ENCODE results near the gene ALDH1A3.

Gene ALDH1A3

GRCh38 chr15:100863075-100863795 lies 16.4 kb upstream of the ALDH1A3 start:
- no peak for DNase-seq (ENCODE audit: low read depth in 1 of 2, low spot score in 1 of 2)
- TF ChIP-seq JUND (IDR thresholded peaks at IDR 0.05; ENCODE audit: low read depth): no peak
- in situ Hi-C loops (cut with HindIII; ENCODE audit: low pct_unique_long_range_greater_than_20kb, low sequenced_read_pairs): no loop called here

- DNase-seq (ENCODE audit: low read depth in 1 of 2, low spot score in 1 of 2): no peak
- no peak for TF ChIP-seq JUND (IDR thresholded peaks at IDR 0.05; ENCODE audit: low read depth)
- in situ Hi-C loops (cut with HindIII; ENCODE audit: low pct_unique_long_range_greater_than_20kb, low sequenced_read_pairs): no loop called here
These were observed 15.8 kb upstream of the ALDH1A3 start for GRCh38 chr15:100863796-100864267.

DNA sequence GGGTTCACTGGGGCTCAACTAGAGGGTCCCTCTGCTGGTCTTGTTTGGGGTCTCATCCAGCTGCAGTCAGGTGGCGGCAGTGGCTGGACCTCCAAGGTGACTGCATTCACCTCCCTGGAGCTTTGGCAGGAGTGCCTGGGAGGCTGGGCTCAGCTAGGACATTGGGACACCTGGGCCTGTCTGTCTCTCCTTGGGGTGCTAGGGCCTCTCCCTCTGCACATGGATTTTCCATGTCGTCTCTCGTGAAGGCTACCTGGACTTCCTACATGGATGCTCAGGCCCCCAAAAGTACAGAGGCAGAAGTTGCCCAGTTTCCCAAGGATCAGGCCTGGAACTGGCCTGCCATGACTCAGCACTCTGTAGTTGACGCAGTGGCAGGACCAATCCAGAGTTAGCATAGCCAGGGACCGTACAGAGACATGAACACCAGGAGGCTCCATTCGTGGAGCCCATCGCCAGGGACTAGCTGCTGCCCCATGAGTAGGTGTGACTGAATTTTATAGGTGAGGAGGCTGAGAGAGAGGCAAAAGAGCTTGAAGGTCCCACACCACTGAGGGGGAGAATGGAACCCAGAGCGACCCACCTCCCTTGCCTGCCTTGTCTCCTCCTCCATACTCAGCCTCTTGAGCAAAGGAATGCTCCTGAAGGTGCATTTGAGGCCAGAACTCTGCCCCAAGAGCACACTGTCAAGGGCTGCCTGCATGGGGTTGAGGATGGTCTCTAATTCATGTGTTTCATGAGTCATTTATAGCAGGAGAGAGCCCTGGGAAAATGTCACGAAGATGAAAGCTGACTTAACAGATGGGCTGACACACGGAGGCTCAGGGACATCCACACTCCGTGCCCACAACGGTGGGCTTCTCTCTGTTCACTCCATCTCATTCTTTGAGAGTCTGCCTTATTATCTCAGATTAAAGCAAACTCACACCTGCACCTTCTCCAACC lies 13.0 kb upstream of the ALDH1A3 start:
- DNase-seq (ENCODE audit: low read depth in 1 of 2, low spot score in 1 of 2): no peak
- TF ChIP-seq JUND (IDR thresholded peaks at IDR 0.05; ENCODE audit: low read depth): no peak
- in situ Hi-C loops (cut with HindIII; ENCODE audit: low pct_unique_long_range_greater_than_20kb, low sequenced_read_pairs): no loop called here

DNA sequence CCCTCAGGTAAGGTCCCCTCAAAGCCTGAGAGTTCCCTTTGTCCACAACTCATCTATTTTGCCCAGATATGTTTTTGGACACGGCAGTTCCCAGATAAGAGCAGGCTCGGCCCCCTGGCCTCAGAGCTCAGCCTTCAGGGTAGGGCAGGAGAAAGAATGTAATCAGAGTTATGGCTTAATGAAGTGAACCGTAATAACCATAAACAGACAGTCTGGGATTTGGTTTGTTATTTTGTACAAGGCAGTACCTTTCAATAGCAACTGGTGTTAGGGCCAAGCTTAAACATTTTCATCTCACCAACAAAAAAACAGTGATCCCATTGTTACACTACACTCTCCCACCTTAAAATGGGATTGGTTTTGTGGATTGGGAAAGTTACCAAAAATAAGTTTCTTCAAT lies 12.2 kb upstream of the ALDH1A3 start:
- no peak for TF ChIP-seq JUND (IDR thresholded peaks at IDR 0.05; ENCODE audit: low read depth)
- in situ Hi-C loops (cut with HindIII; ENCODE audit: low pct_unique_long_range_greater_than_20kb, low sequenced_read_pairs): no loop called here

GRCh38 chr15:100869151-100869999 lies 10.3 kb upstream of the ALDH1A3 start:
- peak in 1 of 2 experiments; percentile 66 for DNase-seq (ENCODE audit: low read depth in 1 of 2, low spot score in 1 of 2)

More for the DNA sequence above, 12.2 kb upstream of the ALDH1A3 start:
- no peak for DNase-seq (ENCODE audit: low read depth in 1 of 2, low spot score in 1 of 2)

DNA sequence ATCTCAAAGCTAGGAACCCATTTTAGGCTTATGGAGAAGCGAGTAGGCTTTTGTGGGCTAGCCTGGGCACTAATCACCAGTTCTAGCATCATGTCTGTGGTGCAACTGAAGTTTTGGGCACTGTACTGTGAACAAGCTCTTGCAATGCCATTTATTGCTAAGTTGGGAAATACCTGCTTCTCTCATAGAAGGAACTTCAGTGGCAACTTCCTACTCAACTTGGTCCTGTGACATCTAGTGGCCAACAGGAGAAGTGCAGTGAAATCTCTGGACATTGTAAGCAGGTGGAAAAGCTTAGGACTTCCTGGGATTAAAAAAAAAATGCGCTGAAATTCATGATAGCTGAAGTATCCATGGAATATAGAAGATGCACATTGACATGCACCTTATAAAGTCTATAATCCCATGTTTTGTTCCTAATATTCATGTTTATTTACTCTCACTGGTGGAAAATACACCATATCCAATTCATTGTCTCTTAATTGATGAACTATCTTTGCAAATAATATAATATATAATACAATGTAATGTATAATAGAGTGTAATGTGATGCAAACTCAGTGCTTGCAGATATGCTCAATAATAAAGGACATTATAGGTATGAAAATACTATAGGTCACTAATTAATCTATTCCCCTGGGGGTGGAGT lies 6.5 kb upstream of the ALDH1A3 start:
- no peak for TF ChIP-seq JUND (IDR thresholded peaks at IDR 0.05; ENCODE audit: low read depth)
- DNase-seq (ENCODE audit: low read depth in 1 of 2, low spot score in 1 of 2): peak; percentile 69 to 89
- in situ Hi-C loops (cut with HindIII; ENCODE audit: low pct_unique_long_range_greater_than_20kb, low sequenced_read_pairs): no loop called here

More at GRCh38 chr15:100869151-100869999, 10.3 kb upstream of the ALDH1A3 start:
- TF ChIP-seq JUND (IDR thresholded peaks at IDR 0.05; ENCODE audit: low read depth): no peak
- in situ Hi-C loops (cut with HindIII; ENCODE audit: low pct_unique_long_range_greater_than_20kb, low sequenced_read_pairs): no loop called here

DNA sequence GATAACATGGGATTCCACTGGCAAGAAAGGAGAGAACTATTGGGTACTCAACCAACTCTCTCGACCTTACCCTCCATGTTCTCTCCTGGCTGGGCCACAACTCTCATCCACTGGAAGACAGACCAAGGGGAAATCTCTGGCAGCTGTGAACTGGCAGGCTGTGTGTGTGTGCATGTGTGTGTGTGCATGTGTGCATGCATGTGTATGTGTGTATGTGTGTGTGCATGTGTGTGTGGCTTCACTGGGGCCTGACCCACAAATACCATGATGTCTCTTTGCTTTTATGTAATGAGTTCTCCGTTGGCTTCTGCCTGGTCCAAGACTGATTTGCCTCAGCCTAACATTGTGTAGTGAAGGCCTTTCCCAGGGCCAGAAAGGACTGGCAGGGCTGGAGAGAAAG lies 4.1 kb upstream of the ALDH1A3 start:
- DNase-seq (ENCODE audit: low read depth in 1 of 2, low spot score in 1 of 2): no peak
- in situ Hi-C loops (cut with HindIII; ENCODE audit: low pct_unique_long_range_greater_than_20kb, low sequenced_read_pairs): no loop called here
- TF ChIP-seq JUND (IDR thresholded peaks at IDR 0.05; ENCODE audit: low read depth): no peak

DNA sequence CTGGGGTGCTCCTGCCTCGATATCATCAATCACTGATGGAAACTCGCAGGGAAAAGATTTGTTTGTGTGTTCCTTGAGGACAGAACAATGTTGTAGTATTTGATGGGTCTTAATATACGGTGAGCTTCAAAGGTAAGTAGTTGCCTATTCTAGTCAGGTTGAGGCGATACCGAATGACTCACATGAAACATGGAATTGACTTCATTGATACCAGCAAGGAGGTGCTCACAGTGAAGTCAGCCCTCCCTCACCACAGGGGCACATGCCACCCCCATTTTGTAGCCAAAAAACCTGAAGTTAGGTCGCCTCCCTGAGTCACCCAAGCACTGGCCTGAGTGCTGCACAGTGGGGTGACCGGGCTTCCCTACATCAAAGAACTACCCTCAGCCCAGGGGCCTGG lies 3.7 kb upstream of the ALDH1A3 start:
- DNase-seq (ENCODE audit: low read depth in 1 of 2, low spot score in 1 of 2): no peak
- no peak for TF ChIP-seq JUND (IDR thresholded peaks at IDR 0.05; ENCODE audit: low read depth)
- in situ Hi-C loops (cut with HindIII; ENCODE audit: low pct_unique_long_range_greater_than_20kb, low sequenced_read_pairs): no loop called here

GRCh38 chr15:100877551-100877950 lies 2.1 kb upstream of the ALDH1A3 start:
- peak in 1 of 2 experiments; percentile 35 for DNase-seq (ENCODE audit: low read depth in 1 of 2, low spot score in 1 of 2)
- TF ChIP-seq JUND (IDR thresholded peaks at IDR 0.05; ENCODE audit: low read depth): no peak

GRCh38 chr15:100878130-100878529 lies 1.5 kb upstream of the ALDH1A3 start:
- in situ Hi-C loops (cut with HindIII; ENCODE audit: low pct_unique_long_range_greater_than_20kb, low sequenced_read_pairs): no loop called here
- TF ChIP-seq JUND (IDR thresholded peaks at IDR 0.05; ENCODE audit: low read depth): no peak
- DNase-seq (ENCODE audit: low read depth in 1 of 2, low spot score in 1 of 2): no peak

More at GRCh38 chr15:100877551-100877950, 2.1 kb upstream of the ALDH1A3 start:
- in situ Hi-C loops (cut with HindIII; ENCODE audit: low pct_unique_long_range_greater_than_20kb, low sequenced_read_pairs): no loop called here

DNA sequence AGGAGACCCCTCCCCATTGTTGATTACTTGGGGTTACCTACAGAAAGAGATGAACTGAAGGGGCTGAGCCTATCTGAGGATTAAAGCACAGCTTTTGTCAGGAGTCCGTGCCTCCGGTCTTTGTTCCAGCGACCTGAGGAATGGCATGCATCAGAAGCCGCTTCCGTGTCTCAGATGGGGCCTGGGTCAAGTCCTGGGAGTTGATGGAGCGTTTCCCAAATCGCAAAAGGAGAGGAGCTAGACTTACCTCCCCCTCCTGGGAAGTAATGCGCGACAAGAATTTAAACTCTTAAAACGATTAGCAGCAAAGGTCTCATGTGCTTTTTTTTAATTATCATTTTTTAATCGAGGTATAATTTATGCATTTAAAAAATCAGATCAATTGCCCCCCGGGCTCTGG lies 983 bp upstream of the ALDH1A3 start:
- no peak for TF ChIP-seq JUND (IDR thresholded peaks at IDR 0.05; ENCODE audit: low read depth)
- no peak for DNase-seq (ENCODE audit: low read depth in 1 of 2, low spot score in 1 of 2)
- in situ Hi-C loops (cut with HindIII; ENCODE audit: low pct_unique_long_range_greater_than_20kb, low sequenced_read_pairs): no loop called here

- in situ Hi-C loops (cut with HindIII; ENCODE audit: low pct_unique_long_range_greater_than_20kb, low sequenced_read_pairs): no loop called here
- no peak for TF ChIP-seq JUND (IDR thresholded peaks at IDR 0.05; ENCODE audit: low read depth)
- DNase-seq (ENCODE audit: low read depth in 1 of 2, low spot score in 1 of 2): peak; percentile 36 to 58
These were observed 569 bp upstream of the ALDH1A3 start for GRCh38 chr15:100879061-100879463.

All from T47D (cell line).